DLD1 (cell line): ENCODE data around the gene TXNL1.
"Not testable (repeated sequence)": the region's sequence is repeated elsewhere in the genome, so short reads cannot be mapped to it uniquely, and the experiment has no call there.

Source experiments
- in situ Hi-C: cut with HindIII; loops from 2 replicates; pipeline ENCODE4 v1.10.0; 2017; ENCODE audit warnings: low sequenced_read_pairs

The TXNL1 gene

DNA sequence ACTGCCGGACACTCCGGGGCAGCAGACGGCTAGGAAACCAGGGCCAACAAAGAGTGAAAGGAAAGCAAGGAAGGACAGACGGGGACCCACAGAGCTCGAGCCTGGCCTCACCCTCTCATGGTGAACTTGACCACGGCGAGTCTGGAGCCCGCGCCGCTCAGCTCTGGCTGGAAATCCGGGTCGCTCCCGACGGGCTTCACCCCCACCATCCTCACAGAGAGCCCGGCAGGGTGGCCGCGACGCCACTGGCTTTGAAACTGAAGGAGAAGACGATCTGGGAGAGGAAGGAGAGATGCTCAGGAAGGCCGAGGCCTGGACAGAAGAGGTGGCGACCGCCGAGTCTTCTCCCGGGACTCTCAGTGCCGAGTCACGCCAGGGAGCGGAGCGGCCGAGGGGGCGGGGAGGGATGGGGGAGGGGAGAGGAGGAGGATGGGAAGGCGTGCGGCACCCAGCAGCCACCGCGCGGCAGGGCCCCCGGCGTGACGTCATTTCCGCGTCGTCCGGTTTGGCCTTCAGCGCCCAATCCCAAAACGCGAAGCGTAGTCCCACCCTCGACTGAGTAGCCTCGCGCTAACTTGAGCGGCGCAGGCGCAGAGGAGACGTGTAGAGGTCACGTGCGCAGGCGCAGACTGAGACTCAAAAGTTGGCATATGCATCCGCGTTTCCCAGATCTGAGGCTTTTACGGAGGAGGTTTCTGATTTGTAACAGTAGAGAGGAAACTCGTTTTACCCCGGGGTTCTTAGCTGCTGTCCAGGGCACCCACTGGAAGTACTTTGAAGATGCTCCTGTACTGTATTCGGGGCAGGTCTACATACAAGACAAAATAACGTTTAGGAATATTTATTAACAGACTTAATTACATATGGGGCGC, at the start of gene TXNL1:
Gene TXNL1 (minus strand): TSS at position 361 of the 872 bp plus-strand sequence. CDS start 152 bp downstream, at position 209.
- in situ Hi-C loops: no loop called here

DNA sequence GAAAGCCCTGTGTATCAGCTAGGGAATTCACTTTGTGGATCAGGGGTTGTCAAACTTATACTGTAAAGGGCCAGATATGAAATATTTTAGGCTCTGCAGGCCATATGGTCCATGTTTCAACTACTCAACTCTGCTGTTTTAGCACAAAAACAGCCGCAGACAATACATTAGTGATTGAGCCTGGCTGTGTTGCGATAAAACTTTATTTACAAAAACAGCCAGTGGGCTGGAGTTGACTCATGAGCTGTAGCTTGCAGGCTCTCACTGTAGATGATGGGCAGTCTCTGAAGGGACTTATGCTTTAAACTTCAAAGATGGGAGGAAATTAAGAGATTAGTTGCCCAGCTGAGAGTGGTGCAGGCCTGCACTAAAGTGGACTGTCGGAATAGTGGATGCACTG, 45.9 kb upstream of the TXNL1 start:
- in situ Hi-C loops: no loop called here

DNA sequence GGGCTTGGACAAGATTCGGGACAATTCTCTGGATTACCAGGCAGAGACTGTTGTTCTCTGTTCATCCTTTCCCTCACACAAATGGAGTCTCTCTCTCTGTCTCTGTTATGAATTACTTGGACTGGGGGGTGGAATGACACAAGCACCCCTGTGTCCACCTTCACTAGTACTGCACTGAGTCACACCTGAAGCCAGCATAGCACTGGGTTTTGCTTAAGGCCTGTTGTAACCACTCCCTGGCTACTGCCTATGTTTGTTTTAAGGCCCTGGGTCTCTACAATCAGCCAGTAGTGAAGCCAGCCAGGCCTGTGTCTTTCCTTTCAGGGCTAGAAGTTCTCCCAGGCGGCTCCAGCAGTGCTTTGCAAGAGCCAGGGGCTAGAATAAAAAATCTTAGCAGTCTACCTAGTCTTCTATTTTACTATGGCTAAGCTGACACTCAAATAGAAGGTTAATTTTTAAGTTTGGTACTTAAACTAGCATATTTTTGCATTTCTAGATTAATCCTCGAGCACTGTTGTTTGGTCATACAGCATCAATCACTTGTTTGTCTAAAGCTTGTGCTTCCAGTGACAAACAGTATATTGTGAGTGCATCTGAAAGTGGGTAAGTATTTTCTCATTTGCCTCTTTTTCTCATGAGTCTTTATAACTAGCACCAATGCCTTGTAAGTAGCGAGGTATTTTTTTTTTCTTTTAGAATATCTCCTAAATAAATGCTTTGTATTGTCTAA, 40.6 kb upstream of the TXNL1 start:
- in situ Hi-C loops: no loop called here

DNA sequence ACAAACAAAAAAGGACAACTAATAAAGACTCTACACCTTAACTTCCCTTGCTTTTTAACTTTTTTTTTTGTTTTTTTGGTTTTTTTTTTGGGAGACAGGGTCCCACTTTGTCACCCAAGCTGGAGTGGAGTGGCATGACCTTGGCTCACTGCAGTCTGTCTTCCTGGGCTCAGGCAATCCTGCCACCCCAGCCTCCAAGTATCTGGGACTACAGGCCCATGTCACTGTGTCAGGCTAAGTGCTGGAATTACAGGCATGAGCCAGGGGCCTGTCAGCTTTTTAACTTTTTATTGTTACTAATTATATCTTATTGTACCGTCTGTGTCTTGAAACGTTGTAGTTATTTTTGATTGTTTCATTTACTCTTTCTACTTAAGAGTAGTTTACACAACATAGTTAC, 38.2 kb upstream of the TXNL1 start:
- in situ Hi-C loops: no loop called here

DNA sequence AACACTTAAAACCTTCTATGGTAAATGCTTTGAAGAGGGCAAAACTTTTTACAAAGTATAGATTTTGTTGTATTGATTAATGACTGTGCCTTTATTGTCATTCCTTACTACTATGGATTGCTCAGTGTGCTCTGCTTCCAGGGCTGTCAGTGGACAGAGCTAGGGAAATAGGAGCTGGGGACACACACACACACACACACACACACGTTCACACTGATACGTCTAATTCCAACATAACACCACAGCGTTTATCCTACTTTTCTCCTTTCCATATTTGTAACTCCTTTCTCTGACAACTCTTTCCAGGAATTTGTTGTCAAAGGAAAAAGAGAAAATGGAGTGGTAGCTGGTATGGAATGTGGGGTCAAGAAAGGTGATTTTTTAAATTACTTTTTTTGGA, 34.6 kb upstream of the TXNL1 start:
- in situ Hi-C loops: no loop called here

DNA sequence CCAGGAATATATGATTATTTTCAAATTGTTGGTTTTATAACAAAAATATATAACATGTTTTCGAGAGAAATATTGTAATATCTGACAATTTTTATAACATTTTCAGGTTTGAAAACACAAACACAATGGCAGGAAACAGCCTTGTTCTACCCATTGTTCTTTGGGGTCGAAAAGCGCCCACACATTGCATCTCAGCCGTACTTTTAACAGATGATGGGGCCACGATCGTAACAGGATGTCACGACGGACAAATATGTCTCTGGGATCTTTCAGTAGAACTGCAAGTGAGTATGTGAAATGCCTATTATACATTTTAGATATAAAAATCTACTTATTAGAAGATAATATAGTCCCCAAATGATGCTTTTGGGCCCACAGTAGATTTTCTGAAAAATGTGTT, 34.0 kb upstream of the TXNL1 start:
- in situ Hi-C loops: no loop called here

DNA sequence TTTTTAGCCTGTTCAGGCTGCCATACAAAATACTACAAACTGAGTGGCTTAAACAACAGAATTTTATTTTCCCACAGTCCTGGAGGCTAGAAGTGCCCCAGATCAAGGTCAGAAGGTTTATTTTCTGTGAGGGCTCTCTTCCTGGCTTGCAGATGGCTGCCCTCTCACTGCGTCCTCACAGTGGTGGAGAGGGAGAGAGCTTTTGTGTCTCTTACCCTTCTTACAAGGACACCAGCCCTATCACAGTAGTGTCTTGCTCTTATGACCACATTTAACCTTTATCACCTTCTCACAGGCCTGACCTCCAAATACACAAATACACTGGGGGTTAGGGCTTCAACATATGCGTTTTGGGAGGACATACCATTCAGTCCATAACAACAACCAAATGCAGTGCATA, 24.5 kb upstream of the TXNL1 start:
- in situ Hi-C loops: no loop called here

DNA sequence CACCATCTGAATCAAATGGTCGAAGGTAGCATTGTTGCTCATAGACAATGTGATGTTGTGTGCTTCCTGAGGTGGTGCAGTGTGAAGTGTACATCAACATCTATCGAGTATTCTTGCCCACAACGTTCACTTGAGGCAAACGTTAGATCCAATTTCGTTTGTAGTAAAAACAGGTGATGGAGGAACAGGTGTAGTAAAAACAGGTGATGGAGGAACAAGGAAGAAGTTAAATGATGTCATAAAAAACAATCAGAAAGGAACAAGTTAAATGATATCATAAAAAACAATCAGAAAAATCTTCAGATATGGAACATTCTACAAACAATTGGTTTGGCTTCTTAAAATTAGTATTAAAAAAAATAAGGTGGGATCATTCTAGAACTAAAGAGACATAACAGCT, 24.1 kb upstream of the TXNL1 start:
- in situ Hi-C loops: no loop called here

DNA sequence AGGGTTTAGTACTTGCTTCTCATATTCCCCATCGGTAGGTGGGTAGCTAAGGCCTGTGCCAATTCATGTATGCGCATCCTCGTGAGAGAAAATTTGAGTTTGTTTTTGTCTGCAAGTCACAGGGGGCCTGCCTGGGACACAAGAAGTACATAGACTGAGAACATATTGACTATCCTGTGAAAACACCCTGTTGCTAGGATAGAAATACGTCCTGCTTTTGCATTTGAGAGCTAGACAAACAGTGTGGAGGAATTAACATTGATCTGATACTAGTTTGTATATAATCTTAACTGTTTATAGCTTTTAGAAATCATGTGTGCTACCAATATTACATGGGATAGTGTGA, 23.6 kb upstream of the TXNL1 start:
- in situ Hi-C loops: no loop called here

DNA sequence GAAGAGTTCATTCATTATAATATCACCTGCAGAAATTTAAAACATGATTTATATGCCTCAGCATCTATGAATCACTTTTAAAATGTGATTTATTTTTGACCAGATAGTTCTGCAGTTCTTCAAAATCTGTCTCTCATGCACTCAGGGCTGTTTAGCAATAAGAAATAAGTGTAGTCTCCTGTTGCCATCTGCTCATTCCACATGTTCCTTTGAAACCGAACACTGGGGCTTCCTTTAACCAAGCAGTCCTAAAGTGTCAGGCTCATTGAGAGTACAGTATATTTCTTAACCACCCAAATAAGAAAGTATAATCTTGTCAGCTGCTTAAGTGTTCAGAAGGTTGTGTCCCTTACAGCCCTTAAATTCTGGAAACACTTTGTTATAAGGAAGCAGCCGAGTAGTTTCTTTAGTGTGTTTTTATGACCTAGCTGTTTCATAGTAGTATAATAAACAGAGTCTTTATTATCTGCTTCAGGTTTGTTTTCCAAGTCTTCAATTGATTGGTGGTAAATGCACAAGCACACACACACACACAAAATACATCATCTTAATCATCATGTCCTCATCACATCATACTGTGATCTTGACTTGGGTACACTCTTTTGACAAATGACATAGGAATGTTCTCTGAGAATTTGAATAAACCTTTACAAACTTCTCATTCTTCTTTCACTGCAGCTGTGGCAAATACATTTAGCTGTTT, 23.1 kb upstream of the TXNL1 start:
- in situ Hi-C loops: no loop called here

DNA sequence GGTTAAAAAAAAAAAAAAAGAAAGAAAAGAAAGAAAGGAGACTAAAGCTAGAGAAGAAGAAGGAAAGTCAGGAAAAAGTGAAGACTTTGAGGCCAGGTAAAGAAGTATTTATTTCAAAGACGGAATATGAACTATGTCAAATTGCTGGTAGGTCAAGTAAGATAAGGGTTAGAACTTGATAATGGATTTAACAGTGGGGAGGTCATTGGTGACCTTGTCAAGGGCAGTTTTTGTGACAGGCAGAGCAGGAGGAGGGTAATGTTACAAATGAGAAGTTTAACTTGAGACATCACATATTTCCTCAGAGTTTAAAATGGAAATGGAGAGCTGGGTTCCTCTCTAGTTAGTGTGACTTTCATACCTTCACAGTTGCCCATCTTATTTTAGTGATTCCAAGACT, 22.3 kb upstream of the TXNL1 start:
- in situ Hi-C loops: no loop called here

DNA sequence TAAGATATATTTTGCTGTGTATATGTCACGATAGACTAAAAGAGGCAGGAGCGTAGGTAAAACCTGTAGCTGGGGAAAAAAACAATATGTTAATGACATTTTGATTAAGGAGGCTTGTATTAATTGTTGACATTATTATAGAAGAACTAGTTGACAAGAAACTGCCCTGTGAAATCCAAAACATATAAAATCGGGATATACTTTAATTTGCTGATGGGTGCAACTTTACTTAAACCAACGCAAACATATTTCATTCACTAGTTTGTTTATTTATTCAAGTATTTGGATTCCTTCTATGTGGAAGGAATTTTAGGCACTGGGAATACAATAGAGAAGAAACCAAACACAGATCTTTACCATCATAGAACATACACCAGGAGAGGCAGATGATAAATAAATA, 20.7 kb upstream of the TXNL1 start:
- in situ Hi-C loops: no loop called here

DNA sequence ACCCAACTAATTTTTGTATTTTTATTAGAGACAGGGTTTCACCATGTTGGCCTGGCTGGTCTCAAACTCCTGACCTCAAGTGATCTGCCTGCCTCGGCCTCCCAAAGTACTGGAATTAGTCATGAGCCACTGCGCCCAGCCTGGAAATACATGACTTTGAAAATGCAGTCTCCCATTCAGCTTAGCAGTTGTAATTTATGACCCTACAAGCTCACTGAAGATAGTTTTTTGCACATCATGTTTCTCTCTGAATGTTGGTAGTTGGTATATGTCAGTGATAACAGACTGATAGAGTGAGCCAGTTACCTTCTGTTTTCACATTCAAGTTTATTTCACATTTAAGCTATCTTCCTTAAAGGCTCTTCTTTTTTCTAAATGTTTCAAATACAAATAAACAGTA, 19.9 kb upstream of the TXNL1 start:
- in situ Hi-C loops: no loop called here

DNA sequence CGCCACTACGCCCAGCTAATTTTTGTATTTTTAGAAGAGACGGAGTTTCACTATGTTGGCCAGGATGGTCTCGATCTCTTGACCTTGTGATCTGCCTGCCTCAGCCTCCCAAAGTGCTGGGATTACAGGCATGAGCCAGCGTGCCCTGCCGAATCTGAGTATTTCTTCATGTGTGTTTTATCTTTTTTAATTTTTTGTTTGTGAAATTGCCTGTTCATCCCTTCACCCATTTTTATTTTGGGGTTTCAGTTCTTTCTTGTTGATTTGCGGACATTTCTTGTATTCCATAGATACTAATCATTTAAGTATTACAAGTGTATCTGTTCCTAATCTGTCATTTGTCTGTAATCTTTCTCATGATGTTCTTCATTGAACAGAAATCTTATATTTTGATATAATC, 15.9 kb upstream of the TXNL1 start:
- in situ Hi-C loops: not testable (repeated sequence)

DNA sequence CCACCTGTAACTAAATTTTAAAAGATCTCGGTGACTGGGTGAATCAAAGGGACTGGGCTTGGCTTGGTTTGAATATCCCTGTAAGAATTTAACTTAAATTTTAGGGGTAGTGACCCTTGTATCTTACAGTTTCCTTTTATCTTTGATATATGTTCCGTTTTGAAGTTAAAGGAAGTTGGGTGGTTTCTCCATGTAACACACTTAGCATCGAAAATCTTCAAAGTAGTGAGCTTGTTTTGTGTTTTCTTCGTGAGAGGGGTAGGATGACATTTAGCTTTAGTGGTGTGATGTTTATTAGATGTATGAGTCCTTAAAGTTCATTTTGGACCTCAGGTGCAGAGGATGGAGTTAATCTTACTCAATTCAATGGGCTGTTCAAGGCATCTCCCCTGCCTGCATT, 14.4 kb upstream of the TXNL1 start:
- in situ Hi-C loops: no loop called here

DNA sequence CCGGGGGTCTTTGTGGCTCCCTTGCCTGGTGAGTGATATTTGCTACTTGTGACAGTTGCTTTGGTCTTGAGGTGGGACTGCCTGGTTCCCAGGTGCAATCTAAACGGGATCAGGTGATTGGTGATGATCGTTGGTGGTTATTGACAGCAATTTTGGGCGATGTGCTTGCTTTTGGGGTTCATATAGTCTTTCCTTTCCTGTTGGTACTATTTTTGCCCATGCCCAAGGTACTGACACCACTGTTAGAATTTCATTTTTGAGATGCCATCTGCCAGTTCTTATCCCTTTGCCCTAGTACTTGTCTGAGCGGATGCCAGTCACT, 13.3 kb upstream of the TXNL1 start:
- in situ Hi-C loops: no loop called here

DNA sequence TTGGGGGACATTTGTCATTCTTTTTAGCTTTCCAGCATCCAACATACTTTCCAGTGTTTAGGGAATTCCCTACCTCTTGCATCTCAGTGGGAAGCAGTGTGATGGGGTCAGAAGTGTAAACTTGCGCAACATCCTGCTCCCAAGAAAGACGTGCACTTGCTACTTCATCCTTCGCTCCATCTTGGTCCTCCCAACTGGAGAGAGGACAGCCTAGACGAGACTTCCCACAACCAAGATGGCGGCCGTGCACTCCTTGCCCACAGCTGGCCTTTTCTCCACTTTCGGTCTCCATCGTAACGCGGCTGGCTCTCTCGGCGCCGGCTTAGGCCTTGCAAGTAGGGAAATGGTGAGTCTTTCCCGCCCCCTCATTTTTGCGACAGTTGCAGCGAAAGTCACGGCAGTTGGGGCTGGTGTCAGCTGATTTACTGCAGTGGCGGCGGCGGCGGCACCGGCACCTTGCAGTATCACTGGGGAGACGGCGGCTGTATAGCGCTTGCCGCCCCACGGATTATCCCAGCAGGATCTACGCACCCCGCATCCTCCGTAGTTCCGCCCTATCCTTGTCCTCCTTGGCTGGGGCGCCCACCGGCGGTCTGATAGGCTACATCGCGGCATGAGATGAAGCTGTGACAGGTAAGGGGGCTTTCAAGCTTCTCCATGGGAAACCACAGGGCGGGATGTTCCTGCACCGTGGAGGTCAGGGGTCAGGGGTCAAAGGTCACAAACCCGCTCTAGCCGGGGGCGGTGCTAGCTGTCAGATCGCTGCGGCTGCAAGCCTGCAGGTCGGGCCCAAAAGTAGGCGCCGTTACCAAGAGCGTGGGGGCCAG, 12.8 kb upstream of the TXNL1 start, which contains the start of gene WDR7:
Gene WDR7 (plus strand): TSS at position 416 of the 827 bp plus-strand sequence. CDS start 21,157 bp downstream, outside the sequence.
- in situ Hi-C loops: no loop called here

DNA sequence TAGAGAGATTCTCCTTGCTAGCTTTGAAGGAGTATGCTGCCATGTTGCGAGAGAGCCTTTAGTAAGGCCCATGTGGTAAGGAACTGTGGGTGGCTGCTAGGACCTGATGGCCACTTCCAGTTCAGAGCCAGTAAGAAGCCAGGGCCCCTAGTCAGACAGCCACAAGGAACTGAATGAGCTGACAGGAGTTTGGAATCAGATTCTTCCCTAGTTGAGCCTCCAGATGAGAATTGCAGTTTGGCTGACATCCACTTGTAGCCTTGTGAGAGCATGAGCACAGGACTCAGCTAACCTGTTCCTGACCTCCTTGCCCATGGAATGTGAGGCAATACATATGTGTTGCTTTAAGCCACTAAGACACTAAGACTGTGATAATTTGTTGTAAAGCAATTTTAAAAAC, 11.6 kb upstream of the TXNL1 start:
- in situ Hi-C loops: no loop called here

DNA sequence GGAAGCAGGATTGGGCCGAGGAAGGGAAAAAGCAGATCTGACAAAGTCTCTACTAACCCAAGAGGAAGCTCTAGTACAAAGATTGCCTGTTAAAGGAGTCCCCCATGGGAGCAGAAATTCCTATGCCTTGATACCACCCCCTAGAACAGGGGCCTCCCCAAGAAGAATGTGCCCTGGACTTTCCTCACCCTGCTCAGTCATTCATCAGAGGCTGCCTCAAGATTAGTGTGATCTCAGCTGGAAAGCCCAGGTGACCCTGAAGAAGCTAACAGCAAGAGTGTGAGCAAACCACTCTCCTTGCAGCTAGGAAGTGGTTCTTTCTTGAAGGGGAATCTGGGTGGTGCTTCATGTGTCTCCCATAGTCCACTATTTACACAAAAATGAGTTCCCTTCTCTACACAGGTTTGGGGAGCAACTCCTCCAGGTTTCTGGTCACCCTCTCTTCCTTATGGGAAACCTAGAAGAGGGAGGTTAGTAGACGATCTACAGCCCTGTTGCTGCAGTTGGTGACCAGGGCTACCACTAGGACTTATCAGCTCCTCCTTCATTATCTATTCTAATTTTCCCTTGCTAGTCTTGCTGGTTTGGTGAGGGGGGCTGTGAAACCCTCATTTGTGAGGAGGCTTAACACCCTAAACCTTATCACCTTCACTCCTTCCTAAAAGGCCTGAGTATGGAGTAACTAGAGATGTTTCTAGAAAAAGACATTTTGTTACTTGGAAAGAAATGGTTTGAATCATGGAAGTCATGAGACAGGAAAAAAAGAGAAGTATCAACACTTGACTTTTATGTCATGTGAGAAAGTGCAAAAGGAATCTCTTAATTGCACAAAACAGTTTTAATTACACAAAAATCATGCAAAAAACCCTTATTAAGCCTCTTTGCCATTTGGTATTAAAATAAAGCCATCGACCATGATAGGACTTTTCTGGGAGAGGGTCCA, 9.8 kb upstream of the TXNL1 start:
- in situ Hi-C loops: no loop called here

DNA sequence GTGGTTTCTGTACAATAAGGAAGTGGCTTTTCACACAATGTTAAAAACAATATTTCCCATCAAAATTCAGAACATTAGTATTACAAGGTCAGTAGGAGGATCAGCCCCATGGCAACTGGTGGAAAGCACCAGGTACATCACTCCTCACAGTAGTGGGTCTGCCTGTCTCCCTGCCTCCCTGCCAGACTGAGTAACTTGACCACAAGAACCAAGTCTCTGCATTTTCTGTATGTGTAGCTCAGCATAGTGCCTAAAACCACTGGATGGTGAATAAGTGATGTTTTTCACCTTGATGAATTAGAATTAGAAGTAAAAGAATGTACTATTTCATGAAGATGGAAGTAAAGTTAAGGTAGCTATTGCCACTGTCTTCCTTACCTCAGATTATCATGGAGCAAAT, 8.7 kb upstream of the TXNL1 start:
- in situ Hi-C loops: no loop called here
